H1 (cell line): ENCODE results near the gene CDKN2B-AS1. TPM values are rescaled to one million over a fixed set of nuclear protein-coding genes. Genes with fewer than 3 reads are reported as not detected.
A peak's percentile ranks its signal among the peaks of the same experiment; 100 is the strongest.

ENCODE experiments used
- CTCF ChIA-PET: fragments of 300-600 bp; sonication (Branson Sonifier 250); formaldehyde crosslinking; loops from one replicate; lab custom pipeline; 2021; ENCODE audit not compliant: partially characterized antibody; lab: Charles Lee
- POLR2A ChIA-PET: fragments of 300-600 bp; sonication (Branson Sonifier 250); formaldehyde crosslinking; loops from one replicate; lab custom pipeline; 2021; ENCODE audit warnings: inconsistent platforms; ENCODE audit not compliant: partially characterized antibody; lab: Charles Lee
- DNase-seq, 2 experiments: peaks; one replicate each; pipeline versions ENCODE4 v3.0.0 to v3.0.0-alpha.2; 2010 to 2022; ENCODE audit warnings: low spot score in 2 of 2, low read depth in 1 of 2, mixed read lengths in 1 of 2
- FAIRE-seq: peaks from 2 replicates; lab custom pipeline; 2011; peaks lifted over from hg19 to GRCh38; lab: Jason Lieb, UNC
- H2AFZ ChIP-seq: 2 replicates; pipeline ENCODE4 v1.8.1; 2012; ENCODE audit warnings: low read length, inconsistent platforms
- H2AK5ac ChIP-seq: 2 replicates; pipeline ENCODE4 v1.6.1; 2013; ENCODE audit warnings: low read depth, low read length
- H2BK120ac ChIP-seq: replicated peaks from 2 replicates; pipeline ENCODE3; 2013; ENCODE audit warnings: low read depth, low read length, inconsistent platforms
- H2BK12ac ChIP-seq: 2 replicates; pipeline ENCODE4 v1.6.1; 2013; ENCODE audit warnings: low read depth, low read length
- H2BK15ac ChIP-seq: 2 replicates; pipeline ENCODE4 v1.6.1; 2013; ENCODE audit warnings: low read length
- H2BK20ac ChIP-seq: 2 replicates; pipeline ENCODE4 v1.6.1; 2013; ENCODE audit warnings: low read length
- H2BK5ac ChIP-seq: 2 replicates; pipeline ENCODE4 v1.6.1; 2013; ENCODE audit warnings: low read depth, low read length
- H3K14ac ChIP-seq: 2 replicates; pipeline ENCODE4 v1.6.1; 2013; ENCODE audit warnings: inconsistent platforms; ENCODE audit not compliant: insufficient read length
- H3K18ac ChIP-seq: 2 replicates; pipeline ENCODE4 v1.6.1; 2013; ENCODE audit warnings: low read length; ENCODE audit errors: extremely low read depth
- H3K23ac ChIP-seq: 2 replicates; pipeline ENCODE4 v1.6.1; 2013; ENCODE audit warnings: inconsistent platforms; ENCODE audit not compliant: insufficient read length
- H3K23me2 ChIP-seq: 2 replicates; pipeline ENCODE4 v1.6.1; 2013; ENCODE audit warnings: low read depth, low read length
- H3K27ac ChIP-seq: 2 replicates; pipeline ENCODE4 v1.6.1; 2011; ENCODE audit warnings: low read depth, low read length, inconsistent platforms
- H3K27me3 ChIP-seq, 4 experiments: replicated peaks in 1 of 4; 1 replicate in 1 of 4; 2 replicates in 3 of 4; pipeline versions ENCODE4 v1.6.1 to v1.8.1; 2011 to 2013; ENCODE audit warnings: low read length in 3 of 4, mild to moderate bottlenecking in 3 of 4, inconsistent platforms in 2 of 4, mixed read lengths in 2 of 4, moderate library complexity in 1 of 4; ENCODE audit not compliant: control insufficient read depth in 3 of 4, insufficient read depth in 3 of 4; ENCODE audit errors: extremely low read depth in 1 of 4
- H3K36me3 ChIP-seq, 4 experiments: 2 replicates each; pipeline versions ENCODE4 v1.6.1 to v1.8.1; 2011 to 2013; ENCODE audit warnings: mild to moderate bottlenecking in 4 of 4, low read length in 3 of 4, moderate library complexity in 2 of 4, control low read depth in 1 of 4, inconsistent platforms in 1 of 4; ENCODE audit not compliant: insufficient read depth in 4 of 4, control insufficient read depth in 2 of 4
- H3K4ac ChIP-seq: replicated peaks from 2 replicates; pipeline ENCODE3; 2013; ENCODE audit warnings: low read length, low read depth, mixed read lengths, inconsistent platforms; ENCODE audit not compliant: insufficient read length
- H3K4me1 ChIP-seq, 4 experiments: replicated peaks in 1 of 4; 1 replicate in 1 of 4; 2 replicates in 3 of 4; pipeline versions ENCODE4 v1.6.1 to v1.8.1; 2011 to 2013; ENCODE audit warnings: low read length in 3 of 4, inconsistent platforms in 2 of 4, mixed read lengths in 1 of 4; ENCODE audit not compliant: insufficient read depth in 4 of 4, control insufficient read depth in 3 of 4
- H3K4me2 ChIP-seq, 2 experiments: 2 replicates each; pipeline versions ENCODE4 v1.6.1 to v1.8.1; 2011 to 2013; ENCODE audit warnings: low read depth in 2 of 2, low read length in 2 of 2, control low read depth in 1 of 2, inconsistent platforms in 1 of 2, mild to moderate bottlenecking in 1 of 2; ENCODE audit not compliant: insufficient read depth in 1 of 2
- H3K4me3 ChIP-seq, 4 experiments: fragments of 200-600, 300-600 bp in 1 of 4; sonication (generic), shearing (Covaris generic), sonication (Bioruptor Twin) in 1 of 4; 2 replicates each; pipeline versions ENCODE4 v1.5.1 to v1.8.1; 2011 to 2016; ENCODE audit warnings: low read length in 4 of 4, low read depth in 3 of 4, control low read depth in 2 of 4, inconsistent platforms in 2 of 4, mild to moderate bottlenecking in 2 of 4, mixed read lengths in 1 of 4, moderate library complexity in 1 of 4; ENCODE audit not compliant: insufficient read depth in 2 of 4; ENCODE audit errors: extremely low read depth in 1 of 4
- H3K56ac ChIP-seq: replicated peaks from 2 replicates; pipeline ENCODE3; 2013; ENCODE audit warnings: low read depth, mild to moderate bottlenecking, mixed read lengths, low read length, inconsistent platforms; ENCODE audit not compliant: insufficient read length
- H3K79me1 ChIP-seq: 2 replicates; pipeline ENCODE4 v1.6.1; 2013; ENCODE audit warnings: low read depth, low read length, control low read depth
- H3K79me2 ChIP-seq, 2 experiments: 2 replicates each; pipeline versions ENCODE4 v1.6.1 to v1.8.1; 2012 to 2013; ENCODE audit warnings: low read length in 2 of 2, mild to moderate bottlenecking in 2 of 2, inconsistent platforms in 1 of 2; ENCODE audit not compliant: insufficient read depth in 2 of 2, control insufficient read depth in 1 of 2
- H3K9ac ChIP-seq, 4 experiments: replicated peaks in 1 of 4; 1 replicate in 1 of 4; 2 replicates in 3 of 4; pipeline versions ENCODE4 v1.6.1 to v1.8.1; 2011 to 2013; ENCODE audit warnings: low read depth in 3 of 4, low read length in 3 of 4, control low read depth in 2 of 4, mild to moderate bottlenecking in 2 of 4, moderate library complexity in 2 of 4, inconsistent platforms in 1 of 4; ENCODE audit errors: extremely low read depth in 1 of 4
- H3K9me3 ChIP-seq, 2 experiments: 2 replicates each; pipeline versions ENCODE4 v1.6.1 to v1.8.1; 2012 to 2013; ENCODE audit warnings: mild to moderate bottlenecking in 2 of 2, moderate library complexity in 2 of 2, control low read depth in 1 of 2, inconsistent platforms in 1 of 2, low read depth in 1 of 2, low read length in 1 of 2, mixed read lengths in 1 of 2; ENCODE audit not compliant: insufficient read depth in 2 of 2
- H4K20me1 ChIP-seq, 2 experiments: replicated peaks in 1 of 2; 2 replicates each; pipeline versions ENCODE3 to v1.8.1; 2011 to 2013; ENCODE audit warnings: inconsistent platforms in 2 of 2, low read length in 2 of 2, mild to moderate bottlenecking in 1 of 2; ENCODE audit not compliant: insufficient read depth in 2 of 2, control insufficient read depth in 1 of 2
- H4K5ac ChIP-seq: 2 replicates; pipeline ENCODE4 v1.6.1; 2013; ENCODE audit warnings: low read length, low read depth, mixed read lengths, inconsistent platforms; ENCODE audit not compliant: insufficient read length
- H4K8ac ChIP-seq: 2 replicates; pipeline ENCODE4 v1.8.0; 2013; ENCODE audit warnings: mild to moderate bottlenecking, moderate library complexity, low read length, inconsistent platforms; ENCODE audit not compliant: insufficient read depth; ENCODE audit errors: extremely low read depth
- H4K91ac ChIP-seq: replicated peaks from 2 replicates; pipeline ENCODE3; 2013; ENCODE audit warnings: low read length, mixed read lengths, inconsistent platforms; ENCODE audit not compliant: insufficient read length
- ASH2L ChIP-seq: fragments of 200-600, 300-600 bp; sonication (generic); IDR thresholded peaks from one replicate; pipeline ENCODE4 v1.7.1; 2017; ENCODE audit warnings: low read length
- SP1 ChIP-seq: IDR thresholded peaks from 2 replicates; pipeline ENCODE4 v1.6.1; 2011; ENCODE audit warnings: low read depth, low read length
- WGBS, 2 experiments: shearing (Covaris generic) in 1 of 2; methylation state at CpG; one replicate each; pipeline versions ENCODE4 v1.1.6 to v1.1.7; 2013 to 2015; ENCODE audit warnings: low lambda C conversion rate in 2 of 2, mixed read lengths in 2 of 2, inconsistent platforms in 1 of 2, low coverage in 1 of 2, missing lambda C conversion rate in 1 of 2; ENCODE audit not compliant: insufficient replicate concordance in 2 of 2, insufficient coverage in 1 of 2, insufficient read length in 1 of 2; ENCODE audit errors: extremely low coverage in 1 of 2, missing lambda C conversion rate in 1 of 2; 5-methylcytosine and 5-hydroxymethylcytosine counted together
- polyA plus RNA-seq, 7 experiments: library from polyadenylated mRNA; depleted of rRNA in 3 of 7; stranded (reverse) in 5 of 7; unstranded in 2 of 7; fragments of >200 nt in 5 of 7; fragments of 200-250 nt in 2 of 7; gene quantifications; 1 replicate in 5 of 7; 2 replicates in 1 of 7; 4 replicates in 1 of 7; pipeline versions ENCODE4 v1.2.1 to v1.2.3, GENCODE V29; 2011 to 2013; ENCODE audit warnings: missing spikeins in 2 of 7, mixed read lengths in 2 of 7
- total RNA-seq: library from RNA; stranded (reverse); fragmentation: NEBNext Ultra II Directional; extraction: Animal tissue kit (Norgen Biotek cat#: 25700); gene quantifications from 2 replicates; pipeline ENCODE4 v1.2.1, GENCODE V29; 2021

The CDKN2B-AS1 gene
- total and polyA plus RNA-seq, 2 of the 8 experiments (the other 6 are each of a cell fraction or from before 2014, with no cell fraction given) = not detected

GRCh38 chr9:22117511-22118384 lies 123.2 kb downstream of the CDKN2B-AS1 start:
- Histone ChIP-seq H4K20me1 (no peaks in the 10 kb centered on the region), H2BK120ac (no peak overlapping the region), H3K23ac (no peak overlapping the region), H3K27ac (no peak overlapping the region), H3K9me3 (no peaks in the 10 kb centered on the region), H3K79me2 (no peaks in the 10 kb centered on the region), H2BK12ac (0 out of 2 replicates have a peak overlapping the region, but pooled peaks have one; percentile 3), H3K4me3 (peak overlapping the region in 1 of 4 experiments; percentile 2; a peak in 1 of 8 replicates), H3K36me3 (no peaks in the 10 kb centered on the region), H3K4me1 (peaks cover 2 to 8% (median 6%) of the 10 kb centered on the region in 4 experiments; a peak in 5 of 7 replicates), H2BK20ac (no peak overlapping the region; the same call in 1 of the 2 replicates), H3K79me1 (no peaks in the 10 kb centered on the region), H3K18ac (peak overlapping the region; percentile 49; the same call in 1 of the 2 replicates), H2AFZ (peak overlapping the region; percentile 77), H3K23me2 (no peaks in the 10 kb centered on the region), H3K14ac (no peak overlapping the region), H2AK5ac (no peak overlapping the region), H3K4me2 (peak overlapping the region; percentile 24 to 55), H2BK5ac (no peak overlapping the region), H2BK15ac (0 out of 2 replicates have a peak overlapping the region, but pooled peaks have one; percentile 20), H3K4ac (no peak overlapping the region), H3K9ac (no peak overlapping the region), H4K5ac (no peak overlapping the region), H4K8ac (no peak overlapping the region), H3K27me3 (no peaks in the 10 kb centered on the region; a peak in 1 of 7 replicates), H4K91ac (no peak overlapping the region), H3K56ac (no peak overlapping the region)
- CTCF ChIA-PET = interaction anchor here (0.9 to 4.3 kb wide), 18 partner anchors 12 to 314 kb away, joined by 3 to 32 read pairs (median 4); no protein-coding TSS in a partner anchor
- 27% methylated on average over 9 of the region's 9 CpGs; no CpG with 5 or more reads in 1 of the 2 experiments for WGBS, 2 experiments
- TF ChIP-seq ASH2L (peak; percentile 27), SP1 (no peak)
- POLR2A ChIA-PET = interaction anchor here (1.0 to 1.3 kb wide), 2 partner anchors 34 to 109 kb away, joined by 3 to 4 read pairs; partner anchors contain the start of gene CDKN2B
- FAIRE-seq = no peak
- DNase-seq = peak in 1 of 2 experiments; percentile 49
